Karpas-422 (cell line): ENCODE data around the gene LRRC47. TPM values are rescaled to one million over a fixed set of nuclear protein-coding genes. Genes with fewer than 3 reads are reported as not detected.

Source experiments
- DNase-seq: peaks from one replicate; pipeline ENCODE4 v3.0.0-alpha.2; 2015
- H2AFZ ChIP-seq: fragments of 200-600 bp; sonication (generic); 2 replicates; pipeline ENCODE4 v1.6.1; 2014; ENCODE audit warnings: antibody characterized with exemption, low read length, mixed read lengths
- H3K27ac ChIP-seq: fragments of 200-600 bp; sonication (generic); 2 replicates; pipeline ENCODE4 v1.5.1; 2014; ENCODE audit warnings: mild to moderate bottlenecking, low read length, moderate library complexity
- H3K27me3 ChIP-seq: fragments of 200-600 bp; sonication (generic); 2 replicates; pipeline ENCODE4 v1.6.1; 2014; ENCODE audit warnings: low read length, mixed read lengths
- H3K36me3 ChIP-seq: fragments of 200-600 bp; sonication (generic); 2 replicates; pipeline ENCODE4 v1.6.1; 2014; ENCODE audit warnings: low read length, mixed read lengths; ENCODE audit not compliant: insufficient read depth
- H3K4me1 ChIP-seq: fragments of 200-600 bp; sonication (generic); 2 replicates; pipeline ENCODE4 v1.6.1; 2014; ENCODE audit warnings: mild to moderate bottlenecking, low read length, mixed read lengths
- H3K4me2 ChIP-seq: fragments of 200-600 bp; sonication (generic); 2 replicates; pipeline ENCODE4 v1.6.1; 2014; ENCODE audit warnings: low read length, low read depth, mild to moderate bottlenecking; ENCODE audit not compliant: poor library complexity, severe bottlenecking
- H3K4me3 ChIP-seq: fragments of 200-600 bp; sonication (generic); 2 replicates; pipeline ENCODE4 v1.5.1; 2014; ENCODE audit warnings: mild to moderate bottlenecking, antibody characterized with exemption, low read length, mixed read lengths
- H3K79me2 ChIP-seq: fragments of 200-600 bp; sonication (generic); 2 replicates; pipeline ENCODE4 v1.6.1; 2014; ENCODE audit warnings: mild to moderate bottlenecking, low read length, mixed read lengths
- H3K9ac ChIP-seq: fragments of 200-600 bp; sonication (generic); 2 replicates; pipeline ENCODE4 v1.6.0; 2014; ENCODE audit warnings: low read length
- H3K9me2 ChIP-seq: fragments of 200-600 bp; sonication (generic), shearing (Covaris generic); replicated peaks from 2 replicates; pipeline ENCODE4 v1.6.0; 2014; ENCODE audit warnings: mild to moderate bottlenecking, low read length, moderate library complexity; ENCODE audit not compliant: insufficient read depth
- H3K9me3 ChIP-seq: fragments of 300-700, 200-600 bp; sonication (generic); 2 replicates; pipeline ENCODE4 v1.6.1; 2014; ENCODE audit warnings: low read length, mixed read lengths
- H4K20me1 ChIP-seq: fragments of 200-600 bp; sonication (generic); 2 replicates; pipeline ENCODE4 v1.6.1; 2014; ENCODE audit warnings: mild to moderate bottlenecking, antibody characterized with exemption, low read length, low read depth; ENCODE audit not compliant: insufficient read depth
- total RNA-seq: library from RNA; depleted of rRNA; stranded (reverse); fragments of >200 nt; shearing (Covaris generic); gene quantifications from 2 replicates; pipeline ENCODE4 v1.2.3, GENCODE V29; 2014; ENCODE audit warnings: low replicate concordance; rRNA removed

Gene LRRC47
- total RNA-seq: 10.2 and 29.1 TPM in 2 replicates

DNA sequence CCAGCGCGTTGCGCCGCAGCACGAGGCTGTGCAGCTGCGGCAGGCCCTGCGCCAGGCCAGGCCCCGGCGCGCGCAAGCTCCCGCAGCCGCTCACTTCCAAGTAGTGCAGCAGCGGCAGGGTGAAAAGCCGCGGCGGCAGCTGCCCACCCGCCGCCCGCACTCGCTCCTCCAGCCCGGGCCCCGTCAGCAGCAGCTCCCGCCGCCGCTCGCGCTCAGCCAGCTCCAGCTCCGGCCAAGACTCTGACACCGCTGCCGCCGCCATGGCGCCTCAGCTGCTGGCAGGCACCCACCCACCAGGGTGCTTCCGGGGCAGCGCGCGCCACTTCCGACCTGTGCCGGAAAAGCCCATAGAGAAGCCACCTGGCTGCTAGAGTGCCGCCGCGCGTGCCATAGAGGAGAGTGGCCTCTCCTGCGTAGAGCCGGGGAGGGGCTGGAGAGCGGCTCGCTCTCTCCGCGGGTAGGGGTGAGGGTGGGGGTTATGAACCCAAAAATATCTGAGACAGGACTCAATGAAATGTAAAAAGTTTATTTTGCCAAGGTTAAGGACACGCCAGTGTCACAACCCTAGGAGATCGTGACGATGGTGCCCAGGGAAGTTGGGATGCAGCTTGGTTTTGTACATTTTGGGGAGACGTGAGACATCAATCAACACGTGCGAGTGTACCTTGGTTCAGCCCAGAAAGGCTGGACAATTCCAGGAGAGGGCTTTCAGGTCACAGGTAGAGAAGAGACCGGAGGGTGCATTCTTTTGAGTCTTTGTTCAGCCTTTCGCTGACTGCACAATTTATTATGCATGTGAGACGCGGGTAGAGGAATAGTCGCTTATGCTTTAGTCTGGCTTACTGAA is at the start of gene LRRC47:
TSS of gene LRRC47 (minus strand) at position 284 of the 847 bp plus-strand sequence. CDS start at position 262, 22 bp downstream.
- H3K27me3 ChIP-seq: 0 out of 2 replicates have a peak, but pooled peaks cover 3% of the 10 kb centered on the region
- H3K4me1 ChIP-seq: peaks cover 30% of the 10 kb centered on the region
- peak within 1 kb of the TSS; percentile 88 for H3K9ac ChIP-seq
- peak within 1 kb of the TSS; percentile 33; the same call in 1 of the 2 replicates for H3K27ac ChIP-seq
- H3K36me3 ChIP-seq: no peaks in the 10 kb centered on the region
- H2AFZ ChIP-seq: peak within 1 kb of the TSS; percentile 90
- peaks cover 51% of the 10 kb centered on the region for H3K79me2 ChIP-seq
- peak within 1 kb of the TSS; percentile 87 for H3K4me3 ChIP-seq
- H4K20me1 ChIP-seq: peaks cover 8% of the 10 kb centered on the region; the same call in 1 of the 2 replicates
- peak; percentile 97 for DNase-seq
- no peaks in the 10 kb centered on the region for H3K9me3 ChIP-seq
- H3K4me2 ChIP-seq: peak within 1 kb of the TSS; percentile 89
- H3K9me2 ChIP-seq: no peaks in the 10 kb centered on the region

DNA sequence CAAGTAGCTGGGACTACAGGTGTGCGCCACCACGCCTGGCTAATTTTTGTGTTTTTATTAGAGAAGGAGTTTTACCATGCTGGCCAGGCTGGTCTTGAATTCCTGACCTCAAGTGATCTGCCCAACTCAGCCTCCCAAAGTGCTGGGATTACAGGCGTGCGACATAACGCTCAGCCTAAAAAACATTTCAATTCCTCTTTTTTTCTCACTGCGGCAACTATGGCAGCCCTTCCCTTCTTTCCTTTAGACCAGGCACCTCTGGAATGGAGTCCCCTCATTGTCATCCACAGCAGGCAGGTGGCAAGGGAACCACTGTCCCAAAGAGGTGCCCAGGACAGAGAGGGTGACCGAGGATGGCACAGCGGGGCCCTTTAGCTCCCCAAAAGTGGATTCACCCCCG is 46.6 kb upstream of the LRRC47 start:
- H3K36me3 ChIP-seq: peaks cover 63% of the 10 kb centered on the region
- H2AFZ ChIP-seq: no peak overlapping the region
- no peak overlapping the region for H3K4me3 ChIP-seq
- no peak for DNase-seq
- no peak overlapping the region for H3K9ac ChIP-seq
- no peaks in the 10 kb centered on the region for H4K20me1 ChIP-seq
- H3K9me3 ChIP-seq: peaks cover 13% of the 10 kb centered on the region
- H3K27me3 ChIP-seq: no peaks in the 10 kb centered on the region
- peaks cover 8% of the 10 kb centered on the region for H3K4me1 ChIP-seq
- H3K4me2 ChIP-seq: no peak overlapping the region
- no peaks in the 10 kb centered on the region for H3K79me2 ChIP-seq
- no peaks in the 10 kb centered on the region for H3K9me2 ChIP-seq
- H3K27ac ChIP-seq: no peak overlapping the region

DNA sequence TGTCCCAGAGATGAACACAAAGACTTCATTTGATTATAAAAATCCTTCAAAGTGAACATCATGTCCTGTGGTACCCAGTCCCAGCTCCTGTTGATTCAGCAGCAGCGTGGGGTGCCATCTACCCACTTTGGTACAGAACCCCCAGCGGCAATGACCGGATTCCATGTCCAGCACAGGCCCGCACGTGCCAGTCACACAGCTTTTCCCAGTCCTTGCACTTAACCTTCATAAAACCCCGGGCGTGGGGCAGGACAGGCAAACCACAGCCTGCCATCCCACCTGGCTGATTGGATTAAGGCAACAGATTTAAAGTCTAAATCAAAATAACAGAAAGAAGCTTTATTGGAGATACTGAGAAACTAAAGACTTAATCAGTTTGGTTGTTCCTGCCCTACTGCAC is 45.2 kb upstream of the LRRC47 start:
- Histone ChIP-seq H3K27ac (no peak overlapping the region), H3K36me3 (peaks cover 74% of the 10 kb centered on the region), H3K4me1 (peaks cover 8% of the 10 kb centered on the region), H3K79me2 (no peaks in the 10 kb centered on the region), H3K4me2 (no peak overlapping the region), H3K9me2 (no peaks in the 10 kb centered on the region), H4K20me1 (no peaks in the 10 kb centered on the region), H2AFZ (no peak overlapping the region), H3K27me3 (no peaks in the 10 kb centered on the region), H3K9ac (no peak overlapping the region), H3K9me3 (peaks cover 27% of the 10 kb centered on the region), H3K4me3 (no peak overlapping the region)
- DNase-seq: no peak

- H2AFZ ChIP-seq: no peak overlapping the region
- H3K9ac ChIP-seq: no peak overlapping the region
- no peak overlapping the region for H3K4me3 ChIP-seq
- H3K36me3 ChIP-seq: peaks cover 74% of the 10 kb centered on the region
- no peaks in the 10 kb centered on the region for H4K20me1 ChIP-seq
- H3K4me1 ChIP-seq: no peaks in the 10 kb centered on the region
- H3K27ac ChIP-seq: no peak overlapping the region
- no peak overlapping the region for H3K4me2 ChIP-seq
- no peak for DNase-seq
- no peaks in the 10 kb centered on the region for H3K9me2 ChIP-seq
- H3K79me2 ChIP-seq: no peaks in the 10 kb centered on the region
- H3K9me3 ChIP-seq: peaks cover 27% of the 10 kb centered on the region
- no peaks in the 10 kb centered on the region for H3K27me3 ChIP-seq
Measured at GRCh38 chr1:3838788-3839187, 42.5 kb upstream of the LRRC47 start.

- H3K27ac ChIP-seq: no peak overlapping the region
- H3K9ac ChIP-seq: no peak overlapping the region
- H2AFZ ChIP-seq: no peak overlapping the region
- no peak overlapping the region for H3K4me2 ChIP-seq
- H4K20me1 ChIP-seq: no peaks in the 10 kb centered on the region
- no peak for DNase-seq
- H3K4me3 ChIP-seq: no peak overlapping the region
- H3K27me3 ChIP-seq: no peaks in the 10 kb centered on the region
- H3K36me3 ChIP-seq: peaks cover 75% of the 10 kb centered on the region
- H3K9me3 ChIP-seq: peaks cover 27% of the 10 kb centered on the region
- no peaks in the 10 kb centered on the region for H3K4me1 ChIP-seq
- no peaks in the 10 kb centered on the region for H3K79me2 ChIP-seq
- H3K9me2 ChIP-seq: no peaks in the 10 kb centered on the region
Measured at GRCh38 chr1:3837685-3838084, 41.4 kb upstream of the LRRC47 start.

DNA sequence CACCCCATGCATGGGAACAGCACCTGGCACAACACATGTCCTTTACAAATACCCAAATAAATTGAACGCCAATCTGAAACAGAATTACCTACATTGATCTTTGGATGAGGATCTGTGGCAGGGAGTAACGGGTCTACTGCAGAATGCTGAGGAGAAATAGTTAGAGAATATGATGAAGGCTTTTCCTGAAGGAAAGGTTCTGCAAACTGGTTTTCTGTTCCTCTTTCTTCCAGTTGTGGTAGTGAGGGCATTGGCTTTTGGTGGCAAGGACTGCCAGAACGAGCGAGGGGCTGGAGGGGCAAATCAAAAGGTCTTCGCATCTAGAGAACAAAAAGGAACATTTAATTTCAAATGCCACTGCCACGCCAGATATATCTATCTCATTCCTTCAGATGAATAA is 40.9 kb upstream of the LRRC47 start:
- no peaks in the 10 kb centered on the region for H4K20me1 ChIP-seq
- H3K79me2 ChIP-seq: no peaks in the 10 kb centered on the region
- no peak overlapping the region for H3K9ac ChIP-seq
- H3K27ac ChIP-seq: no peak overlapping the region
- no peaks in the 10 kb centered on the region for H3K27me3 ChIP-seq
- H3K9me3 ChIP-seq: peaks cover 27% of the 10 kb centered on the region
- no peak overlapping the region for H3K4me3 ChIP-seq
- H2AFZ ChIP-seq: no peak overlapping the region
- H3K36me3 ChIP-seq: peaks cover 74% of the 10 kb centered on the region
- H3K9me2 ChIP-seq: no peaks in the 10 kb centered on the region
- H3K4me1 ChIP-seq: no peaks in the 10 kb centered on the region
- DNase-seq: no peak
- no peak overlapping the region for H3K4me2 ChIP-seq

DNA sequence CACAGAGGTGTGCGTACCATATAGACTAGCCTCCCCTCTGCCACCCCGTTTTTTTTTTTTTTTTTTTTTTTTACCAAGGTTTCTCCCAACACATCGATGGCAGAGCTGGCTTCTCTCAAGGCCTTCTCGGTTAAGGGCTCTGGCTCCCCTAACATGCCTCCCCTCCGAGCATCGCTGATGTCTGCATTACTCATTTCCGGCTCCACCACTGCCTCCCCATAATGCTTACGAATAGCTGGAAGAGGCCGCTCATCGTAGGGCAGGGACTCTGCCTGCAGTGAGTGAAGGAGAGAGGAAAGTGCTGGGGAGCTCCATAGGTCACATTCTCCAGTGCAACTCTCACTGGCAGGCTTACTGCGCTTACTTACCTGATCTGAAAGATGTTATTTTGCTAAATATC is 40.1 kb upstream of the LRRC47 start:
- Histone ChIP-seq H3K9ac (no peak overlapping the region), H3K79me2 (no peaks in the 10 kb centered on the region), H3K27me3 (no peaks in the 10 kb centered on the region), H3K9me2 (no peaks in the 10 kb centered on the region), H3K27ac (no peak overlapping the region), H3K4me3 (no peak overlapping the region), H3K4me2 (no peak overlapping the region), H3K4me1 (no peaks in the 10 kb centered on the region), H3K9me3 (peaks cover 27% of the 10 kb centered on the region), H3K36me3 (peaks cover 75% of the 10 kb centered on the region), H4K20me1 (no peaks in the 10 kb centered on the region), H2AFZ (no peak overlapping the region)
- no peak for DNase-seq

DNA sequence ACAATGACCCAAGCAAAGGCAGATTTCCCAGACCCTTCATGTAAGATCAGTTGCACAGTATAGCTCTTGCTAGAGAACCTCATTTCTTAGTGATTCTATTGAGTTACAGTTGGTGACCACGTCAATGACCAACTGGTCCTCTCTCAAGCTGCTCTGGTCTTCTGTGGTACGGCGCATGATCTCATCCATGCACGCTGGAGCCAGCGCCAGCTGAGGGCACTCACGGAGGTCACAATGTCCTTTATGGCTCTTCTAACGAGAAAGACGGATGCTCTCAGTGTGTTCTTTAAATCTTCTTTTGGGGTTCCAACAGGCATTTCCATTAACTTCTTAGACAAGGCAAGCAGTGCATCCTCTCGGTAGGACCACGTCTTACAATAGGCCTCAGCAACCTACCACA is 38.4 kb upstream of the LRRC47 start:
- peaks cover 70% of the 10 kb centered on the region for H3K36me3 ChIP-seq
- H3K4me2 ChIP-seq: no peak overlapping the region
- H3K27me3 ChIP-seq: no peaks in the 10 kb centered on the region
- H3K27ac ChIP-seq: no peak overlapping the region
- no peaks in the 10 kb centered on the region for H3K79me2 ChIP-seq
- H3K4me3 ChIP-seq: no peak overlapping the region
- H3K9me3 ChIP-seq: peaks cover 27% of the 10 kb centered on the region
- DNase-seq: no peak
- H3K9ac ChIP-seq: no peak overlapping the region
- H3K9me2 ChIP-seq: no peaks in the 10 kb centered on the region
- no peaks in the 10 kb centered on the region for H4K20me1 ChIP-seq
- no peaks in the 10 kb centered on the region for H3K4me1 ChIP-seq
- no peak overlapping the region for H2AFZ ChIP-seq
